Fibroblast of skin of back (primary cell): ENCODE results near the gene OIP5. TPM values are rescaled to one million over a fixed set of nuclear protein-coding genes. Genes with fewer than 3 reads are reported as not detected.
"Not testable (repeated sequence)": the region's sequence is repeated elsewhere in the genome, so short reads cannot be mapped to it uniquely, and the experiment has no call there.

ENCODE experiments used
- DNase-seq: peaks from one replicate; pipeline ENCODE4 v3.0.0-alpha.2; 2013
- polyA plus RNA-seq, 2 experiments: library from polyadenylated mRNA; unstranded; fragments of 120-200 nt; gene quantifications; one replicate each; pipeline ENCODE4 v1.2.1, GENCODE V29; 2013; ENCODE audit not compliant: insufficient read length in 2 of 2

Gene OIP5
- 15.3 TPM for polyA plus RNA-seq (2013, experiment 1 of 2; ENCODE audit: insufficient read length)
- polyA plus RNA-seq (2013, experiment 2 of 2; ENCODE audit: insufficient read length), result 1.7 TPM

GRCh38 chr15:41332194-41333025 lies at the start of gene OIP5, which contains the start of gene NUSAP1:
Gene OIP5 (minus strand): TSS chr15:41332591. CDS start chr15:41332561, 30 bp downstream.
Gene NUSAP1 (plus strand): TSS chr15:41332881. CDS start chr15:41332958, 77 bp downstream.
- peak; percentile 100 for DNase-seq

- no peak for DNase-seq
These were observed 45.6 kb upstream of the OIP5 start for GRCh38 chr15:41377978-41378377.

- no peak for DNase-seq
These were observed 35.0 kb upstream of the OIP5 start for GRCh38 chr15:41367418-41367817.

GRCh38 chr15:41354371-41354770 lies 22.0 kb upstream of the OIP5 start:
- DNase-seq, result no peak

GRCh38 chr15:41350057-41350717 lies 17.8 kb upstream of the OIP5 start:
- no peak for DNase-seq

GRCh38 chr15:41347236-41347635 lies 14.8 kb upstream of the OIP5 start:
- no peak for DNase-seq

GRCh38 chr15:41341519-41341918 lies 9.1 kb upstream of the OIP5 start:
- no peak for DNase-seq

GRCh38 chr15:41340189-41340695 lies 7.9 kb upstream of the OIP5 start:
- no peak for DNase-seq

- no peak for DNase-seq
These were observed 5.5 kb upstream of the OIP5 start for GRCh38 chr15:41337631-41338522.

- no peak for DNase-seq
These were observed 4.7 kb upstream of the OIP5 start for GRCh38 chr15:41337047-41337446.

GRCh38 chr15:41336549-41336948 lies 4.2 kb upstream of the OIP5 start:
- DNase-seq, result no peak

GRCh38 chr15:41334293-41335120 lies 2.1 kb upstream of the OIP5 start:
- DNase-seq, result no peak

GRCh38 chr15:41333026-41333562 lies 703 bp upstream of the OIP5 start:
- DNase-seq, result no peak

- peak; percentile 67 for DNase-seq
These were observed 578 bp downstream of the OIP5 start for GRCh38 chr15:41331833-41332193.

- no peak for DNase-seq
These were observed 1.1 kb downstream of the OIP5 start for GRCh38 chr15:41331281-41331680.

- no peak for DNase-seq
These were observed 8.8 kb downstream of the OIP5 start for GRCh38 chr15:41323611-41324010.

- DNase-seq, result not testable (repeated sequence)
These were observed 11.5 kb downstream of the OIP5 start for GRCh38 chr15:41320805-41321330.

- no peak for DNase-seq
These were observed 23.0 kb downstream of the OIP5 start for GRCh38 chr15:41309226-41309905.

GRCh38 chr15:41307679-41308078 lies 24.7 kb downstream of the OIP5 start:
- DNase-seq, result no peak

GRCh38 chr15:41304149-41304770 lies 28.1 kb downstream of the OIP5 start:
- DNase-seq, result no peak
